ENCODE data around the gene TLE7. TPM values are rescaled to one million over a fixed set of nuclear protein-coding genes. Genes with fewer than 3 reads are reported as not detected.

Gene TLE7
- not detected in 2 replicates for total RNA-seq

GRCh38 chr16:71442051-71442440 is at the start of gene TLE7:
TLE7 (minus strand) TSS chr16:71442054; CDS start chr16:71433324, 8,730 bp downstream.

GRCh38 chr16:71489122-71489521 is 47.3 kb upstream of the TLE7 start, which contains the start of gene ZNF19:
ZNF19 (minus strand) TSS chr16:71489324; CDS start chr16:71482114, 7,210 bp downstream.

GRCh38 chr16:71461686-71462648 is 20.1 kb upstream of the TLE7 start, which contains the start of gene ZNF23:
ZNF23 (minus strand) TSS chr16:71462247; CDS start chr16:71456796, 5,451 bp downstream.

Other genes starting within 250 kb of the TLE7 start
- not detected in 2 replicates for gene HYDIN, start 211.3 kb downstream of the TLE7 start, total RNA-seq
- gene CMTR2, start 152.7 kb downstream of the TLE7 start, total RNA-seq, result 37.2 and 46.1 TPM in 2 replicates
- gene CALB2, start 83.3 kb downstream of the TLE7 start, total RNA-seq, result not detected in 2 replicates
- gene ZNF23, start 20.2 kb upstream of the TLE7 start, total RNA-seq, result 5.2 and 5.3 TPM in 2 replicates
- gene ZNF19, start 47.3 kb upstream of the TLE7 start, total RNA-seq, result 2.5 and 3.0 TPM in 2 replicates
- not detected in 2 replicates for gene CHST4, start 84.4 kb upstream of the TLE7 start, total RNA-seq
- not detected in 2 replicates for gene TAT, start 135.0 kb upstream of the TLE7 start, total RNA-seq
- gene MARVELD3, start 184.1 kb upstream of the TLE7 start, total RNA-seq, result 0.13 TPM in 1 of 2 replicates, not detected in the other

Data from thoracic aorta endothelial cell (primary cell).